HG02678 (cell line): ENCODE results near the gene ARHGAP12.

Experiments
- ATAC-seq: cut with Tn5 transposase; IDR thresholded peaks from one replicate; pipeline ENCODE4 v1.9.1; 2021; ENCODE audit warnings: mild to moderate bottlenecking, moderate library complexity; ENCODE audit not compliant: unreplicated experiment

ARHGAP12 gene

DNA sequence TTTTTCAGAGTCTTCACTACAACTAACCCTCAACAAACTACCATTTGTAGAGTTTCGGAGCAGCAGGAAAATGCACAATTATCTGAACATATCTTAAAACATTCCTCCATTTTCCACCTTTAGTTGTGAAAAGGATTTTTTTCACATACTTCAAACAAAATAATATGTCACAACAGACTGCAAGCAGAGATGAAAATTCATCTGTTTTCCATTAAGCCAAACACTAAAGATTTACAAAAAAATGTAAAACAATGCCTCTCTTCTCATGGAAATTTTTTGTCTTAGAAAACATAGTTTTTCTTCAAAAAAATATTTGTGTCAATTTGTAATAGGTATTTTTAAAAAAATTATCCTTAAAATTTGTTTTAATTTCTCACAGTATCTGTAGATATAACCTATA is 98.9 kb downstream of the ARHGAP12 start:
- ATAC-seq: no peak

DNA sequence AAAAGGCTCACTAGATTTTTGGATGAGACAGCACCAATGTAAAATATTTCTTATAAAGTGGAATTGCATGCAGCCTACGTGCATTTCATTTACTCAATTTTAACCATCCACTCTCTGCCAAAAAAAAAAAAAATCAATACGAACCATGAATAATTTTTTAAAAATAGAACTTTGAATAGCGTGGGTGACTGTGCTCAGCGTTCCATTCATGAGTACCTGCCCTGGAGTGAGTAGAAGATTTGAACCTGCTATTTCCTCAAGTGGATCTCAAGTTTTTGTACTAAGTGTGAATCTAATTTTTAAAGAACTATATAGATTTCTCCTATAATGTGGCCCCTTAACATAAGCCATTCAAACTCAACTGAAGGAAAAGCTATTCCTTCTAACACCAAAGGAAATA is 105.3 kb downstream of the ARHGAP12 start:
- ATAC-seq: no peak

DNA sequence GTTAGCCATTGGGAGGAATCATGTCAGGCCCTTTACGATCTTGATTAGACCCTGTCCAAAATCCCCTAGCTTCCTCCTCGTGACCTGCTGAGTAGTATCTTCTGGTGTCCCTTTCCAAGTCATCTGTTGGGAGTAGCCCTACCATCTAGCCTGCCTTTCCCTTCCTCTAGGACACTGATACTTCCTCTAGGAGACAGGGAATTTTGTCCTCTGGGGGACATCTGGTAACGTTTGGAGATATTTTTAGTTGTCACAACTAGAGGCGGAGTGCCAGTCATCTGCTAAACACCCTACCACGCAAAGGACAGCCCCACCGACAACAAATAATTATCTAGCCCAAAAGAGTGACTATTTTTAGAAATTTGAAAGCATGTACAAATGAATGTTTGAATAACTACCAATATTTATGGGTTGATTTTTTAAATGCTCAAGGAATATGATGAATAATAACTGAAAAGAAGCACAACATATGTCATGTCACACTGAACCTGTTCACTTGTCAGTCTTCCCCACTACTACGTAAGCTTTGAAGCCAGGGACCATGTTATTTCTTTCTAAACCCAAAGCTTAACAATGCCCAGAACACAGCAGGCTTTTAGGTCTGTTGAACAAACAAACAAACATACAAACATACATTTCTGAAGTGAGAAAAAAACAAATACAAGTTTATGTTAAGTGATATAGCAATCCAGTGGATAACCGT is 105.9 kb downstream of the ARHGAP12 start:
- ATAC-seq: no peak

DNA sequence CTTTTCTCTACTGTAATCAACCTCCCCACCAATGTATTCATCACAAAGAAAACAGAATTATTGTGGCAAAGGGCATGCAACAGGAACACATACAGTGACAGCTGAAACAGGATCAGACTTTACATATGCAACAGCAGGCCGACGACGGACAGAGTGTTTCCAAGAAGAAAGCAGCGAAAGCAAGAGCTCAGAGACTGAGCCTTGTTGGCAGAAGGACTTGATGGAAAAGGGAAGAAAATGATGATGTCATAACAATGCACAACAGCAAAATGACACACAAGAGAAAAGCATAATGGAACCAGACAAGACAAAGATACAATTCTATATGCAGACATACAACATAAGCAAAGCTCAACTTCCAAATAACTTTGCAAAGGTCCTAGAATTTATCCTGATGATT is 106.5 kb downstream of the ARHGAP12 start:
- ATAC-seq: no peak

DNA sequence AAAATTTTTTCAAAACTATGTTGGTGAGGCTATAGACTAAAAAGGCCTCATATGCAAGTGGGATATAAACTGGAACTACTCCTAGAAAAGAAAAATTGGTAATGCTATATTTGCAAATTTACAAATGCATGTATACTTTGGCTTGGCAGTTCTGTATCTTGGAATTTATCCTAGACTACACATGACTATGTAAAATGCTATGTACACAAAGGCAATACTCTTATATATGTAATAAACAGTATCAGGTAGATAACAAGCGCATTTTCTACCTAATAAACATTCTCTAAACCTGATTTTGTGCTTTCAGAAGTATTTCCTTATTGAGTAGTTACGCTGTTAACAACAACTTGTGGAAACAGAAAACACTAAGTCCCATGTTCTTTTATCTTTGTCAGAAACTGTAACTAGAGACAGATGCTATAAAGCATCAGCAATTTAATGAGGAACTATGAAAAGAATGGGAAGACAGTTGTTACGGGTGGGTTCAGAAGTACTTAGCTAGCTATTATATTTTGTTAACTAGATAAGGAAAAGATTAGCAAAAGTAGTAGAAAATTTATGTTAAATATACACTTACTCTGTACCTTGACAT is 107.8 kb downstream of the ARHGAP12 start:
- no peak for ATAC-seq

DNA sequence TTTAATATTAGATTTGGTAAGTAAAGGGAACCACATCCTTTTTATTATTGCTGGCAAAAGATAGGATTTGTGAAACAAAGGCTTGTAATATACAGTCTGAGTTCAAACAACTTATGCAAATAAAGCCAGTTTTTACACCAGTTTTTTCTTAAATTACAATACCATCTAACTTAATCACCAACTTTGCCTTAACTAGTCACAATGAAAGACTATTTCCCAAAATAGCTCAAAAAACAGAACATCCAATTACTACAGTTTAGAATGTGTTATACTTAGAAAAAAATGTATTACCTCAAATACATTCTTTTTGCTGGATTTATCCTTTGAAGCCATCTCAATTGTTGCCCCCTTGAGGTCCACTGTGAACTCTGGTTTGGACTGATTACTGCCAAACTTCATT is 108.5 kb downstream of the ARHGAP12 start:
- ATAC-seq: no peak

DNA sequence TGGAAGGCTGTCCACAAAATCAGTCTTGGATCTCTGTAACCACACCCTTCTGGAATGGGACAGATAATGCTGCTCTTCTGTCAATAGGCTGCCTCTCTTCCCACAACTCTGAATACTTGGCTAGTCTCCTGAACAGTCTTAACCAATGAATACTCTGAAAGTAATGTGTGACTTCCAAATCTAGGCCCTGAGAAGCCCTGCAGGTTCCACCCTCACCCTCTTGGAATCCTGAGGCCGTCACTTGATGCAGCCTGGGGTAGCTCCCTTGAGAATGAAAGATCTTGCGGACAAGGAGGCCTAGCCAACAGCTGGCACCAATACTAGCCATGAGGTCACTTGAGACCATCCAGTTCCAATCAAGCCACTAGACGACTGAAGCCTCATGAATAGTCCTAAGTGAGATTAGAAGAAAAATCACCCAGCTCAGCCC is 109.2 kb downstream of the ARHGAP12 start:
- ATAC-seq: no peak

DNA sequence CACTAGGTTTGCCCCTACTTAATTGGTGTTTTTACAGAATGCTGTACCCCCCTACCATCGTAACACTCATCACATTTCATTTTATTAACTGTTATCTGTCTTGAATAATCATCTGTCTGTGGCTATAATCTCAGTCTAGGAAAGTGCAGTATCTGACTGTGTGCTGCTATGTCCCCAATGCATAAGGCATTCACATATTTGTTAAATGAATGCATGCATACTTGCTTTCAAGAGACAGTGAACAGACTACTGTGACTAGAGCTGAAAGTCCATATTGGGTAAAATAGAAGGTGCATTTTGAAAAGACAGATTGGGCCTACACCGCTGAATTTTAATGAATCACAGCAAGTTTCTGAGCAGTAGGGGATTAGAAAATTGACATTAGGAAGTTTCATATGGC is 112.3 kb downstream of the ARHGAP12 start:
- no peak for ATAC-seq

DNA sequence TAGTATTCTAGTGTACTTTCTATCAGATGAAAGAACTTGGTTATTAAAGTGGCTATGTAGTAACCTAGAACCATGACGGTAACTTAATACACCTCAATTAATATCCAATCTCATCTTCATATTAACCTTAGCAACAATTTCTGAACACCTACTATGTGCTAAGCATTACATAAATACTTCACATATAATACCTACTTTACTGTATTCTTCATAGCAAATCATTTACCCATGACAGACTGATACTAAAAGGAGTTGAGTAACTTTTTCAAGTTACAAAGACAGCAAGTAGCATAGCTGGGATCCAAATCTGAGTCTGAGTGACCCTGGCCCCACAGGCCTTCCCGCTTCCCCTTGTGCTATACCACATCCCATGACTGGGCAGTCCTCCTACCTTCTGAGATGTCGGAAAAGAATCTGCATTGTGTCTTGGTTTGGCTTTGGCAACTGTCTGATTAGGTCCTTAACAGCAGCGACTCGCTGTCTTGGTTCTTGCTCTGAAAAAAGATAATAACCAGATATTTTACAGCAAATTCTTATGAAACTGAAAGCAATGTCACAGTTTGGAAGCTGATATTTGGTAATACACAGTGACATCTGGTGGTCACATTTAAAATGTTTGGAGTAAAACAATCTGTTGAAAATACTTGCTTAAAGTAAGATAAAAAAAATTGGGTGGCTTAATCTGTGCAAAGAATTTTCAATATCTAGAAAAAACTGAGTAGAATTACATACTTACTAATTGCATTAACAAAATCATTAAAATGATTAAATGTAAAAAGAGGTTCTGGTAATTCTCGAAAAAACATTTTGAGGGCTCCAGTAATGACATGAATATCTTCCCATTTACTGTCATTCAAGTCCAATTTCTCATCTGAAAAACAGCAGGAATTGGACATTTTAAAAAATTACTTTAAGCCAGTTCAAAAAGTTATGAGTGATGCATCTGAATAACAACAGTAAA is 120.1 kb downstream of the ARHGAP12 start:
- ATAC-seq: peak; percentile 49

DNA sequence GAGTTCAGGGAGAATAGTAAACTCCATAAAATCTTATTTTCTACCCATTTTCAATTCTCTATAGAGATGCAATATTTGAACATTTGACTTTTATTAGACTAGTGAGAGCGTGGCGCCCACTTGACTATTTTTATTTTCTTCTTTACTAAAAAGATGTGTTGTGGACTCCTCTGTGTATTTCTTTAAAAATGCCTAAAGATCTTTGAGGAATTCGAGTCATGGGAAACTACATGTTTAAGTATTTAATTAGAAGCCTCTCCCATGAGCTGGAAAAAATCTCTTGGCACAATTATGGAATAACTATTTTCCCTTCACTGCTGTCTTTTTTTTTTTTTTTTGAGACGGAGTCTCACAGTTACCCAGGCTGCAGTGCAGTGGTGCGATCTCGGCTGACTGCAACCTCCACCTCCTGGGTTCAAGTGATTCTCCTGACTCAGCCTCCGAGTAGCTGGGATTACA is 124.2 kb downstream of the ARHGAP12 start:
- no peak for ATAC-seq

DNA sequence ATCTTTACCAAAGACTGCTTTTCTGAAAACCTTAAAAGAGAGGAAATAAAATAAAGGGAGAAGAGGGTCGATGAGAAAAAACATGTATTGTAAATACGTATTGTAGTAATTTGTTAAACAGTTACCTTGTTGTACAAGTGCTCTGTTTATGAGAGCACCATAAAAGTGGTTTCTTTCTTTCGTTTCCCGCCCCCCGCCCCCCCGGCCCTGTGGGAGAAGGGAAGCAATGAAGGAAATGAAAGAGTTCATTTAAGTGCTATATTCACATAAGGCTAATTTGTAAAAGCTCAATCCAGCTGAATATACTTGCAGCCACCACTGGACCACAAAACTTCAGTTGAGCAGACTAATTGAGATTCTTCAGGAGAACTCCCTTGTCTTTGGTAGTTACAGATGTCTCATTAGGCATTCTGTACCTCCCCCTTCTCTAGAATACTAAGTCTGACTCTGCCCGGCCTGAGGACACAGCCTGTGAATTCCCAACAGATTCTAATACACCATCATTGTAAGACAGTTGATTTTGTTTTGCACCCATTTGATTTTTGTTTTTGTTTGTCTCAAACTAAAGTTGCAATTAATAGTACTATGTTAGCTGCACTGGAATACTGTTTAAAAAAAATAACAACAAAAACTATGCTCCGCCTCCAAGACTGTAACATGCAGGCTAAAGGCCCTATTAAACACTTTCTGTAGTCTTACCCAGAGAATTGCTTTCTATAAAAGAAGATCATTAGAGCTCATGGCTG is 124.9 kb downstream of the ARHGAP12 start:
- no peak for ATAC-seq

DNA sequence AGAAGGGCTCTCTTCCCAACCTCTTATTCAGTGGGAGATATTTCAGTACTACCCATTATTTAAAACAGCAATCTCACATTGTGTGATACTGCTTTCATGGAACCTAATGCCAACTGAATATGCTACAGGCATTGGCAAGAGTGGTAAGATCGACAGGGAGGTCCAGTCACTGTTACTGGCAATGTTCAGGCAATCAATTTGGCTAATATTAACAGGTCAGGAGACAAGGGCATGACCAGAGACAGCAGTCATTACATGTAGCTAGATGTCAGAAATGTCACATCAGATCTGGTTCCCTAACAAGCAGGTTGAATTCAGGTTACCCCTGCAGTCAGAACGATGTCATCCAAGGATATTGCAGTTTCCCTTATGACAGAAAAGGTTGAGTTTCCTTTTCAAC is 129.4 kb downstream of the ARHGAP12 start:
- no peak for ATAC-seq

DNA sequence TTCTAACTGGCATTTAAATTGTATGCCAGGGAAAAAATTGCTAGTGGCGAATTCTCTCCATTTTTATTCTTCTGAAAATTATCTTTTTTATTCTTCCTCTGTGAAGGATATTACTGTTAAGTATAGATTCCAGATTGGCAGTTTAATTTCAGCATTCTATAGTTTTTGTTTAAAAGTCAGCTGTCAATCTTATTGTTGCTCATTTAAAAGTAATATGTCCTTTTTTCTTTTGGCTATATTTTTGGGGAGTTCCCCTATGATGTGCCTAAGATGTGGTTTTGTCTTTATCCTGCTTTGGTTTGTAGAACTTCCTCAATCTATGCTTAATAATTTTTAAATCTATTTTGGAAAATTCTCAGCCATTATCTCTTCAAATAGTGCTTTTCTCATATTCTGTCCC is 135.9 kb downstream of the ARHGAP12 start:
- ATAC-seq: no peak

DNA sequence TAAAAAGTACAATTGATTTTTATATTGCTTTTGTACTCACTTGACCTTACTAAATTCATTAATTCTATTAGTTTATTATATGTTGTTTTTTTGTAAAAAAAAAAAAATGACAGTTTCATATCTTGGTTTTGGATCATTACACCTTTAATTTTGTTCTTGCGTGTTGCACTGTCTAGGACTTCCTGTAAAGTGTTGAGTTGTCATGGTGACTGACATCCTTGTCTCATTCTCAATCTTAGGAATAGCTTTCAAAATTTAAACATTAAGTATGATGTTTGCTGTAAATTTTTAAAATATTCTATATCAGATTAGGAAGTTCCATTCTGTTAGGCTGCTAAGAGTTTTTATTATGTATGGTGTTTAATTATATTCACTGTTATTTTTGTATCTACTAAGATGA is 139.1 kb downstream of the ARHGAP12 start:
- no peak for ATAC-seq

DNA sequence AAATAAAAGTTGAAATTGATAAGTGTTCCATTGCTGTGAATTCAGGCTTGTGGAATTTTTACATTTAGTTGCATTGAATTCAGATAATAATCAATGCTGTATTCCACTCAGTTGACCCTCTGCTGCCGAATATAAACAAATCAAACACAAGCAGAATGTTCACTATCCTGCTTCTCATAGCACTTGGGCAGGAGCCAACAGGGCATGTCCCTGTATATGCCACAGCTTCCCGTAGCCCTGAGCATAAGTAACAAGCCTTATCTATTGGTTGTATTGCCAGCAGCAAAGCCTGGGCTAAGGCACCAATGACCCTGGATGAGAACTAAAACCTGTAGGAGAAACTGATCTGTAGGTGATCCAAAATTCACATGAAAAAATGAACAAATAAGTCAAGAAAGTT is 145.9 kb downstream of the ARHGAP12 start:
- no peak for ATAC-seq

DNA sequence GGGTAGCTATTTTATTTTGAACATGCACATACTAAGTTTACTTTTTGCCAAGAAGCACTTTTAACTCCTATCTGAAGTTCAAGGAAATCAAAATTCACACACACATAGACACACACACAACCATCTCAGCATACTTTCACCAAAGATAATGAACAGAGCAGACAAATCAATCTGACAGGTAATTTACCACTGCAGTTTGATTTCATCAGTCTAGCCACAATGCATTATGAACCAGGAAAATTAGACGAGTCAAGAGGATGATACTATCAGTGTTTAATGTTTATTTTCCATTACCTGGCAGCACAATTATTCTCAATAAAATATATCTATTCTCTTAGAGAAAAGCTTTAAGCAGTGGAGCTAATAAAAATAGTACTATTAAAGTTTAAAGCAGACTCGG is 147.9 kb downstream of the ARHGAP12 start:
- ATAC-seq: no peak

DNA sequence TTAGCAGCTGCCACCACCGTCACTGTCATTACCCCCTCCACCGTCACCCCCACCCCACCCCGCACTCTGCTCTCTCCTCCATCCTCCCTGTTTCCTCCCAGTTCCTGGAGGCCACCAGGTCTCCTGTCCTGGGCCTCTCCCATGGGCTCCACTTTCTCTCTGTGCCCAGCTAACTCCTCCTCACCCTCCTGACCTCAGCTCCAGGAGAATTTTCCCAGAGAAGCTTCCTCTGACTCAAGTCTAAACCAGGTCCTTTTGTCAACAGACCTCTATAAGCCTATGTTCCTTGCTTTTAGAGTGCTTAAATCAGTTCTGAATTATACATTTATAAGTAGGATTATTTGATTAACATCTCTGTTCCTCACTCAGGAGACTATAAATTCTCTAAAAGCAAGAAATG is 150.0 kb downstream of the ARHGAP12 start:
- no peak for ATAC-seq

DNA sequence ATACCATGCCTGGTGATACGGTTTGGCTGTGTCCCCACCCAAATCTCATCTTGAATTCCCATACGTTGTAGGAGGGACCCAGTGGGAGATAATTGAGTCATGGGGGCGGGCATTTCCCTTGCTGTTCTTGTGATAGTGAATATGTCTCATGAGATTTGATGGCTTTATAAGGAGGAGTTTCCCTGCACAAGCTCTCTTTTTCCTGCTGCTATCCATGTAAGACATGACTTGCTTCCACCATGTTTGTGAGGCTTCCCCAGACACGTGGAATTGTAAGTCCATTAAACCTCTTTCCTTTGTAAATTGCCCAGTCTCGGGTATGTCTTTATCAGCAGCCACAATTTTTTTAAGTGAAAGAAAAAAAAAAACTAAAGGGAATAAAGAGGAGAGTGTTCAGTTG is 152.5 kb downstream of the ARHGAP12 start:
- no peak for ATAC-seq

DNA sequence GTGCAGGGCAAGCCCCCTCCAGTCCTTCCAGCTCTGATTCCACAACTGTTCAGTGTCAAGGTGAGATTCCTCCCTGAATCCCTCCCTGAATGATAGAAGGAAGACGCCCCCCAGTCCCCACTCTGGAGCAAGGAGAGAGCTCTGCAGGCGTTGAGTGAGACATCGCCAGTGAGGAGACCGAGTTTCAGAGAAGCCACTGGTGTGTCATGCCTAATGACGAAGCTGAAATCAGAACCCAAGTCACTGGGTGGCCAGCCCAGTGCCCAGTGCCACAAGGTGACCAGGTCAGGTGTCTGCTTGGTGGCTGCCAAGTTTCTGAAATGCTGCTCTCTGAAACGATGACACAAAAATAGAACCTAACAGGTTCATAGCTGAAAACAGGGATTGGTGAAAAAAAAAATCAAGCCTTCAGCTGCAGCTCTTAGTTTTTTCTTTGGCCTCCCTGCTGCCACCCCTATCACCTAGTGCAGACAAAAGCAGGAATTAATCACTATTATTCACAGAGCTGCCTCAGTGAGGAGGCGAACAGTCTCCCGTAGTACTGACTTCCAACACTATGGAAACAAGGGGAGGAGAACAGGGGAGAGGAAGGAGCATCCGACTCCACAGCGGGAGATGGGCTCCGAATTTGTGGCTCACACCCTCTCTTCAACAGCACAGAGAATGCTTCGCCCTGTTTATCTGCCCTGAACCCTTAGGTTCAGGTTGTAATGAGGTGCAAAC is 153.5 kb downstream of the ARHGAP12 start:
- no peak for ATAC-seq

DNA sequence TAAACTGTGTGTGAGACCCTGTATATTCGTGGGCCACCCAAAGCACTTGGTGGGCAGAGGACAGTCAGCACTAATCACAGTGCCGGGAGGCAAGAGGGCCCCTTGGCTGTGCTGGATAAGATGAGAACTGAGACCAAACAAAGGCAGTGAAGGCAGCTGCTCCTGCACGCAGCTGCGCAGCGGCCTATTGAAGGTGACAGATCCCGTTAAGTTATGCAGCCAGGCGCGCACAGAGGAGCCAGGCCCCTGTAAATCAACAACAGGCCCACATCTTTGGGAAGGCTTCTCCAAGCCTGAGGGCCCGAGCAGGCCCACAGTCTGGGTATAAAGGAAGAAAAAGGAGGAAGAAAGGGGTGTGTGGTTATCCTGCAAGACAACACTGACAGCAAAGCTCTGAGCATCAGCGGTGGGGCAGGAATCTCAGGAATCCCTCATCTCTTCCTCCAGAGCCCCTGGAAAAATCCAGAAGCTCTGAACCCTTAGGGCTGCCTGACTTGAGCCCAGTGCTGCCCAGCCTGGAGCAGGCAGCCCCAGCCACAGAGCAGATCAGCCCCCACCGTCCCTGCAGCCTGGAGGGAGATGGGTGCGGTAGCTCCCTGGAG is 154.2 kb downstream of the ARHGAP12 start:
- no peak for ATAC-seq
